Fibroblast of skin of scalp (primary cell): ENCODE measurements around the gene H2BW2. TPM values are rescaled to one million over a fixed set of nuclear protein-coding genes. Genes with fewer than 3 reads are reported as not detected.
"Not testable (repeated sequence)": the region's sequence is repeated elsewhere in the genome, so short reads cannot be mapped to it uniquely, and the experiment has no call there.

Source experiments
- DNase-seq: peaks from one replicate; pipeline ENCODE4 v3.0.0-alpha.2; 2013
- polyA plus RNA-seq, 2 experiments: library from polyadenylated mRNA; unstranded; fragments of 120-200 nt; gene quantifications; one replicate each; pipeline ENCODE4 v1.2.1, GENCODE V29; 2013; ENCODE audit not compliant: insufficient read length in 2 of 2

Gene H2BW2
- 0.16 TPM for polyA plus RNA-seq (2013, experiment 1 of 2; ENCODE audit: insufficient read length)
- 0.26 TPM for polyA plus RNA-seq (2013, experiment 2 of 2; ENCODE audit: insufficient read length)

DNA sequence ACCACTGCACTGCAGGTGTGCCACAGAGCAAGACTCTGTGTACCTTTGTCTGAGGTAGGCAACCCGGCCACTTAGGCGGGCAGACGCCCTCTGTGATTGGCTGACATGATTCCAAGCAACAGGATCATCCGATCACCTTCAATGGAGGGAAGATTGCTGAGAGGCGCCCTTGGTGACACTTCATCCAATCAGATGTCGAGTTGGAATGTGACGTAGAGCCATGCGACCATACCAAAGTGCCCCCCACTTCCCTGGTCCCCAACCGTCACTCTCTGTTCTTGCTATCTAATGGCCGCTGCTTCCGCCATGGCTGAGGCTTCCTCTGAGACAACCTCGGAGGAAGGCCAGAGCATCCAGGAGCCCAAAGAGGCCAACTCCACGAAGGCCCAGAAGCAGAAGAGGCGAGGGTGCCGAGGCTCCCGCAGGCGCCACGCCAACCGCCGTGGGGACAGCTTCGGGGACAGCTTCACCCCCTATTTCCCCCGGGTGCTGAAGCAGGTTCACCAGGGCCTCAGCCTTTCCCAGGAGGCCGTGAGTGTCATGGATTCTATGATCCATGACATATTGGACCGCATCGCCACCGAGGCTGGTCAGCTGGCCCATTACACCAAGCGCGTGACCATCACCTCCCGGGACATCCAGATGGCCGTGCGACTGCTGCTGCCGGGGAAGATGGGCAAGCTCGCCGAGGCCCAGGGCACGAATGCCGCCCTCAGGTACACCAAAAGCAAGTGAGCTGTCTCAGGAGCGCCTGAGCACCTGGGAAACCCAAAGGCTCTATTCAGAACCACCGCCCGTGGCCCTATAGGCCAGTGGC, at the start of gene H2BW2:
Gene H2BW2 (plus strand): TSS at position 268 of the 817 bp plus-strand sequence. CDS start 39 bp downstream, at position 307.
- no peak for DNase-seq

GRCh38 chrX:103999234-103999633, 40.5 kb upstream of the H2BW2 start:
- DNase-seq, result no peak

- no peak for DNase-seq
Measured at GRCh38 chrX:104008831-104009230, 30.9 kb upstream of the H2BW2 start.

GRCh38 chrX:104013158-104013557, 26.6 kb upstream of the H2BW2 start:
- DNase-seq, result no peak

- DNase-seq, result no peak
Measured at GRCh38 chrX:104013606-104014005, 26.1 kb upstream of the H2BW2 start, which contains the start of gene H2BW1. Gene H2BW1, minus strand, starts transcription at chrX:104013708. Its CDS starts 132 bp downstream, at chrX:104013576.

DNA sequence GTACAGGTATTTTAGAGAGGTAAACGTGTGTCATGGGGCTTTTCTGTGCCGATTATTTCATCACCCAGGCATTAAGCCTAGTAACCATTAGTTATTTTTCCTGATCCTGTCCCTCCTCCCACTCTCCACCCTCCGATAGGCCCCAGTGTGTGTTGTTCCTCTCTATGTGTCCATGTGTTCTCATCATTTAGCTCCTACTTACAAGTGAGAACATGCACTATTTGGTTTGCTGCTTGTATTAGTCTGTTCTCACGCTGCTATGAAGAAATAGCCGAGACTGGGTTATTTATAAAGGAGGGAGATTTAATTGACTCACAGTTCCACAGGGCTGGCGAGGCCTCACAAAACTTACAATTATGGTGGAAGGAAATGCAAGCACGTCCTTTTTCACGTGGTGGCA, 24.2 kb upstream of the H2BW2 start:
- not testable (repeated sequence) for DNase-seq

GRCh38 chrX:104018126-104018525, 21.6 kb upstream of the H2BW2 start:
- DNase-seq, result no peak

GRCh38 chrX:104041003-104041402, 1.2 kb downstream of the H2BW2 start:
- DNase-seq, result no peak

DNA sequence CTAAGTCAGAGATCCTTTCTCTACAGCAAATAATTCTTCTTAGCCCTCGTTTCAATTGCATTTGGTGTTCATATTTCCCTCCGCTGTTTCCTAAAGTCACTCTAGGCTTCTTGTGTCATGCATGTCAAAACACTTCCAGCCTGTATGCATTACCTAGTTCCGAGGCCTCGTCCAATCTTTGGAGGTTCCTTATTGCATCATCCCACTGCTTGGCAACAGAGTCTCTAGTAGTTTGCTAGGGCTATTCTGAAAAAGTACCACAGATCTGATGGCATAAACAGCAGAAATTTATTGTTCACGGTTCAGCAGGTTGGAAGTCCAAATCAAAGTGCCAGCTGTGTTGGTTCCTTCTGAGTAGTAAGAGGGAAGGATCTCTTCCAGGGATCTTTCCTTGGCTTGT, 5.9 kb downstream of the H2BW2 start:
- DNase-seq, result no peak

DNA sequence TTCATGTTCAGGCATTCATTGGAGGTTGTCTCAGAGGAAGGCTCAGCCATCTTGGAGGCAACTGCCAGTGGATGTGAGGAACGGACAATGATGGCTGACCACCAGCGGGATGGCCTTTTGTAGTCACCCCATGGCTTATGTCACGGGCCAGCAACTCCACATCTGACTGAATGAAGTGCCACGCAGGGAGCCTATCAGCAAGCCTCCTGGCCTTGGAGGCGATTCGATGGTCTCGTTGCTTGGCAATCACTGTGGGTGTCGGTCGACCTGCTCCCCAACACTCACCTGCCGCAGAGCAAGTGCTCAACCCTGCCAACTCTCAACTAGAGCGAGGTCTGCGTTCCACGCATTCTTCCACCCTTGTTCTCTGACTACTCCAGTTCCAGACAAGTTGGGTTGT, 7.4 kb downstream of the H2BW2 start:
- DNase-seq, result no peak

GRCh38 chrX:104054956-104055355, 15.2 kb downstream of the H2BW2 start:
- DNase-seq, result not testable (repeated sequence)

GRCh38 chrX:104062636-104063035, 22.9 kb downstream of the H2BW2 start:
- not testable (repeated sequence) for DNase-seq

DNA sequence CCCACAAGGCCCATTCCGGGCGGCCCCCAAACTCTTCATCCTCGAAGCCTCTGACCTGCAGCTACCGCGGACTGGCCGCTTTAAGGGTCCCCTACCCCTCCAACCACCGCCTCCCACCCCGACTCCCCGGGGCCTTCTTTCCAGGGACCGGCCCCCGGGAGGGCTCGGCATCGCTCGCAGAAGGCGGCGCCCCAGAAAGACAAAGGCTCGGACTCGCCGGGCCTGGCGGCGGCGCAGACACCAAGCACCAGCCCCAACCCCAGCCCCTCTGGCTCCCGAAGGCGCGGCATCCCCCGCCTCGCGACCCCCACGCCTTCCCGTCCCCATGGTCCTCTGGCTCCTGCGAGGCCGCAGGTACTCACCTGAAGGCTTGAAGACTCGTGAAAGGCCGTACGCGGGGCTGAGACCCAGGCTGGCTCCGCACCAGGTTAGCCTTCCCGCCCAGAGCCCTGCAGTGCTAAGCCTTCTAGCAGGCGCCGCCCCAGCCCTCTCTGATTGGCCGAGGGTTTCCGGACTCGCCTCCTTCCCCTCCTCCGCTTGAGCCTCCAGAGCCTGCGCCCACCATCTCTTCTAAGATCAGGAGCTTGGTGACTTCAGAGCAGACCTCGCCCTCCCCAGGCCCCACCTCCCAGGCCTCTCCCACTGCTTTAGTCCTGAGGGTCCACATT, 36.2 kb downstream of the H2BW2 start, which contains the start of gene TMSB15C:
Gene TMSB15C (minus strand): TSS at position 459 of the 668 bp plus-strand sequence.
- DNase-seq, result not testable (repeated sequence)

- DNase-seq, result not testable (repeated sequence)
Measured at GRCh38 chrX:104077854-104078253, 38.1 kb downstream of the H2BW2 start.

GRCh38 chrX:104084063-104084462, 44.3 kb downstream of the H2BW2 start:
- DNase-seq, result no peak

- no peak for DNase-seq
Measured at GRCh38 chrX:104084534-104085277, 45.0 kb downstream of the H2BW2 start.

DNA sequence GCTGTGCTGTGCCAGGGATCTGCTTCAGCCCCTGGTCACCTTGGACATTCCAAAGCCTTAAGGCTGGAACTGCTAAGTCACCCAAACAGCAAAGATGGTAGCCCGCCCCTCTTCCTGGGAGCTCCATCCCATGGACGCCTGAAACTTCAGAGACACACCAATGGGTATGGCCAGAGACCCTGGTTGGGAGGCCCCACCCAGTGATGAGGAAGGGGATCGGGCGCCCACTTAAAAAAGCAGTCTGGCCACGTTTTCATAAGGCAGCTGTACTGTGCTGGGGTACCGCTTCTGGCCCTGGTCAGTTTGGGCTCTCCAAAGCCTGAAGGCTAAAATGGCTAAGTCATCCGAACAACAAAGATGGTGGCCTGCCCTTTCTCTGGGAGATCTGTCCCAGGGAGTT, 45.7 kb downstream of the H2BW2 start:
- DNase-seq, result no peak

GRCh38 chrX:104085919-104086318, 46.2 kb downstream of the H2BW2 start:
- DNase-seq, result no peak
